HG02885 (cell line): Measurements from ENCODE around the gene OR2T10.
A peak's percentile ranks its signal among the peaks of the same experiment; 100 is the strongest.
"Not testable (repeated sequence)": the region's sequence is repeated elsewhere in the genome, so short reads cannot be mapped to it uniquely, and the experiment has no call there.

Experiments used
- ATAC-seq: cut with Tn5 transposase; IDR thresholded peaks from one replicate; pipeline ENCODE4 v1.9.1; 2021; ENCODE audit warnings: mild to moderate bottlenecking; ENCODE audit not compliant: unreplicated experiment, poor library complexity

The OR2T10 gene

GRCh38 chr1:248597589-248597988 lies at the start of gene OR2T10:
Gene OR2T10, minus strand, starts transcription at chr1:248597700. Its CDS starts 3,932 bp downstream, at chr1:248593768.
- no peak for ATAC-seq

GRCh38 chr1:248645178-248645577 lies 47.7 kb upstream of the OR2T10 start, which contains the start of gene OR2T35:
Gene OR2T35, minus strand, starts transcription at chr1:248645278. Its CDS starts 6,020 bp downstream, at chr1:248639258.
- not testable (repeated sequence) for ATAC-seq

GRCh38 chr1:248642971-248643651 lies 45.6 kb upstream of the OR2T10 start:
- ATAC-seq: peak; percentile 65

- ATAC-seq: not testable (repeated sequence)
Measured at GRCh38 chr1:248641583-248641982, 44.1 kb upstream of the OR2T10 start.

GRCh38 chr1:248640906-248641305 lies 43.4 kb upstream of the OR2T10 start:
- peak; percentile 41 for ATAC-seq

DNA sequence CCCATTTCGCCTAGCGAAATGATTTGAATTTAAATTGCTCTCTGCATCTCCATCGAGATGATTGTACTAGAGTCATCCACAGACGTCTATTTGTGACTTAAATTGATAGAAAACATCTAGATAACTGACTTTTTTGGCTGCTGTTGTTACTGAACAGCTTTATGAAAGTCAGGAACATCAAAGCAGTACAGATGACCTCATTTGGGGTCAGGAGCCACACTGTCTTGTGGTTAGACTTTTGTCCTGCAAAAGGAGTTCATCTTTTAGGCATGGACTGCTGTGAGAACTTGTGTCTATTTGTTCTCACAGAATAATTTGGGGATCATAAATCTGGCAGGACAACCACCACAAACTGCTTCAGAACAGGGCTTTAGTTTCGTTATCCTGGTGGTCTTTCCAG lies 42.2 kb upstream of the OR2T10 start:
- ATAC-seq: peak; percentile 46

- not testable (repeated sequence) for ATAC-seq
Measured at GRCh38 chr1:248636612-248637011, 39.1 kb upstream of the OR2T10 start.

GRCh38 chr1:248634991-248635390 lies 37.5 kb upstream of the OR2T10 start, which contains the start of gene OR2T11:
Gene OR2T11, minus strand, starts transcription at chr1:248635091. Its CDS starts 7,963 bp downstream, at chr1:248627128.
- ATAC-seq: not testable (repeated sequence)

DNA sequence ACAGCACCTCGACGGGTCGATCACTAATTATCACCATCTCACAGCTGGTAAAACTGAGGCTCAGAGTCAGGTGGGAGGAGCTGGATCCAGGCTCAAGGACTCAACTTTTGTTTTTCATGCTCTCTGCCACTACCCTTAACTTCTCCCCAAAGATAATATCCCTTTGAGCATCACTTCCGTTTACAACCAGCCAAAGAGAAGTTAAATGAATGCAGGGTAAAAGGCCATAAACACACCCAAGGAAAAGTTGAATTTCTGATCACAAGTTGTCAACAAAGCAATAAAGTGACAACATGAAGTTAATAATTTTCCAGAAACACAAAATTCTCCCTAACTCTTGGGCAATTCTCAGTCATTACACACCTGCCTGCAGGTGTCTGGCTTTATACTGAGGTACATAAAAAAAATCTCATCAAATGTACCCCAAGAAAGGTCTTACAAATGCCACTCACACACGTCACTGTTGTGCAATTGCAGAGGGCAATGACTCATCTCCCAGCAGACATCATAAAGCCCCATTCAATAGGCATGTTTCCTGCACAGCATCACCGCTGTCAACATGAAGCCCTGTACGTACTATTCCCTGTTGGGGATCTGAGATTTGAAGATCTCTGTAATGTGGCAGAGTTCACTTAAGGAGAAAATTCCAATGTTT lies 34.0 kb upstream of the OR2T10 start:
- ATAC-seq: no peak

GRCh38 chr1:248630551-248630950 lies 33.1 kb upstream of the OR2T10 start:
- no peak for ATAC-seq

DNA sequence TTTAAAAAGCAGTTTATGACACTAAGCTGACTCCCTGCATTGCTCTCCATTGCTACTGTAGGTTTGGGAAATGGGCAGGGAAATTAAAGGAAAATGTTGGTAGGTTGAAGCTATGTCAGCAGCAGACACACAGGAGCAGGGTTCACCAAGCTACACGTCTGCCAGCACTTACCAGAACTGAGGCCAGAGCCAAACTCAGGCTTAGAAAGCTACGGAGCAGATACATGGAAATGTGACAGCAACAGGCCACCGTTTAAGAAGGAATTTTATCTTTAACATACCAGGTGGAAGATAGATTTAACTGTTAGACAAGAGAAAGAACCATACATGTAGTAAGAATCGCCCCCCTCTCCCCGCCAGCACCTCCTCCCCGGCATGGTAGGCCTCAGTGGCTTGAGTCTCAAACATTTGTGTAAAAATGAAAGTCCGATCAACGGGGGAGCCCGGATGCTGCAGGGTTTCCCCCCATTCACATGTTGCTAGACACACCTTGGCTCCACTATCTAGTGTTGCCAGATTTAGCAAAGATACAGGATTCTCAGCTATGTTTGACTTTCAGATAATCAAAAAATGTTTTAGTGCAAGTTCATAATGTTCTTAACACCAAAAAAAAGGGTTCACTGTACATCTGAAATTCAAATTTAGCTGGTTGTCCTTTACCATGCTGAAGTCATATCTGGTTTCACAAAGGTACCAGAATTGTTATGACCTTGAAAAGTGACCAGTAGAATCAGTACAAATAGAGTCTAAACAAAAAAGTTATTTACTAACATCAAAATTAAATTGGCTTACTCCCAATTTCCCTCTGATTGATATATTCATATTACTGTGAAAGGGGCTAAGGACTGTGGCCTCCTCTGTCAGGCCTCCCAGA lies 30.7 kb upstream of the OR2T10 start:
- ATAC-seq: peak; percentile 96

DNA sequence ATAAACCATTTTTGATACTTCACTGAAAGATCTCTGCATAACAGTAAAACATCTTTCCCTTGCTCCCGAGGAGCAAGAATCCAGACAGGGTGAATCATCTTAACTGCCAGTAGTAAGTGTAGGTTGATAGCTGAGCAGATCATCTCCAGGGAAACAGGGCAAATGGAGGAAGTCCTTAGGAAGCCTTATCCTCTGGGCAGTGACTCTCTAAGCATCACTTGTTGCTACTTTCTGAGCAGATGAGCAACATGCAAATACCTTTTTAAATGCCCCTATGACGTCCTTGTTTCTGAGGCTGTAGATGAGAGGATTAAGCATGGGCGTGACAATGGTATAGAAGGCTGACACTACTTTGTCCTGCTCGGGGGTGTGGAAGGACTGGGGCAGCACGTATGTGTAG lies 28.5 kb upstream of the OR2T10 start:
- no peak for ATAC-seq

GRCh38 chr1:248625166-248625565 lies 27.7 kb upstream of the OR2T10 start:
- no peak for ATAC-seq

DNA sequence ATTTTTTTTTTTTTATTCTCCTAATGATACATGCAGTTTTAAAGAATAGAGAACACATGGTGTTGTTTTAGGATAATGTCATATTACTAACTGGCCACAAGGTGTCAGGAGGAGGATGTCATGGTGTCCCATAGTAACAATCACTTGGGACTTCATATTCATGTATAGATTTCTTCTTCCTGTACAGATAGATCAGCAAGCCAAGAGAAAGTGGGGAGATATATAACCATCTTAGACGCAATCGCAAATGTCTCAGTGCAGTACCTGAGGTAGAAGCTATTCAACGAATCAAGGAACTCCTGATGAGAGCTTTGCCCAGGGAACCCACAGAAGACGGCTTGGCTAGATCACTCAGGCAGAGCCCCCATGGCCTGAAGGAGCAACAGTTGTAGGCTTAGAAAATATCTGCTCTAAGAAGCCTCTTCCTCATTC lies 25.1 kb upstream of the OR2T10 start:
- ATAC-seq: peak; percentile 93

DNA sequence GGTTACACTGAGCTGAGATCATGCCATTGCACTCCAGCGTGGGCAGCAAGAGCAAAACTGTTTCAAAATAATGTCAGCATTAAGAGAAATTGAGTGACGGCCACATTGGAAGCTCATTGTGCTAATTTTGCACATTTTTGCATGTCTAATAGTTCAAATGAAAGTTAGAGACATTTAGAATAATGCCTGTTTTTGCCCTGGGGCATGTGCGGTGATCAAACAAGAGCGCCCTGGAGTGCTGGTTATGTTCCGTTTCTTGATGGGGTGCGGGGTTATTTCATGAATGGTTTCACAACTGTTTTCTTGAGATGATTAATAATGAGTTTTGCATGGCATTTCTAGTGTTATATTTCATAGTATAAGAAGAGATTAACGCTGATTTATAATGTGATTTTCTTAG lies 24.3 kb upstream of the OR2T10 start:
- ATAC-seq: no peak

DNA sequence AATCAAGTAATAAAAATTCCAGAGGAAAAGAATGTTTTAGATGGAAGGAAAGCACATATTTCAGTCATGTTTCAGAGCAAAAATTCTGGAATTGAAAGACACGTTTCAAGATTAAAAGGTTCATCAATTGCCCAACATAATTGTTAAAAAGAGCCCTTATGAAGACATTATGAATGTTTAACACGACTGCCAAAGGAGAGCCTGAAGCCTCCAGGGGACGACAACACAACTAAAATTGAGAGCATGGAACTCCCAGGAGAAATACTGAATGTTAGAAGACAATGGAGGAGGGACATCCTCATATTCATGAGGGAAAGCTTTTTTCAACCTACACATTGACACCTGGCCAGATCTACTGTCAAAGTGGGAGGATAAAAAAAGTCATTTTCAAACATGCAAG lies 21.4 kb upstream of the OR2T10 start:
- no peak for ATAC-seq

DNA sequence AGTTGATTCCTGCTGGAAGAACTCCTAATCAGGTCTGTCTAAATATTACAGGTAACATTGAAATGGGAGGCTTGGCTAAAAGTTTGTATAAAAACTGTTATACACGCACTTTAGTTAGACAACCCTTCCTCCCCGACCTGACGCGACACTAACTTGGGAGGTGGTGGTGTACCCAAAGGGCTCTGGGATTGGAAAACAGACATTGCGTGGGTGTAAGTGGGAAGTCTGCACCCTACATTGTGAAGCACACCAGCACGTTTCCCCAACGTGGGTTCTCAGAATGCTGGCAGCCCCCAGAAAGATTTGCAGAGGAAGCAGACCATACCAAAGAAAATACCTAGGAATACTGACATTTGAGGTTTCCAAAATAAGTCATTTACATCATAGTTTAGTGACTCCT lies 20.6 kb upstream of the OR2T10 start:
- ATAC-seq: no peak

DNA sequence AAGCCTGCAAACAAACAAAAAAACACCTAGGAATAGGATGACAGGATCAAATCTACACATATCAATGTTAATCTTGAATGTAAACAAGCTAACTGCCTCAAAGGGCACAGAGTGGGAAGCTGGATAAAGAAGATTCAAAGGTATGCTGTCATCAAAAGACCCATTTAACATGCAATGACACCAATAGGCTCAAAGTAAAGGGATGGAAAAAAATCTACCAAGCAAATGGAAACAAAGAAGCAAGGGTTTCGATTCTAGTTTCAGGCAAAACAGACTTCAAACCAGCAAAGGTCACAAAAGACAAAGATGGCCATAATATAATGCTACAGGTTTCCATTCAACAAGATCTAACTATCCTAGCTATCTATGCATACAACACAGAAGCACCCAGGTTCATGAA lies 16.2 kb upstream of the OR2T10 start:
- no peak for ATAC-seq

GRCh38 chr1:248611883-248612414 lies 14.4 kb upstream of the OR2T10 start:
- ATAC-seq: no peak

DNA sequence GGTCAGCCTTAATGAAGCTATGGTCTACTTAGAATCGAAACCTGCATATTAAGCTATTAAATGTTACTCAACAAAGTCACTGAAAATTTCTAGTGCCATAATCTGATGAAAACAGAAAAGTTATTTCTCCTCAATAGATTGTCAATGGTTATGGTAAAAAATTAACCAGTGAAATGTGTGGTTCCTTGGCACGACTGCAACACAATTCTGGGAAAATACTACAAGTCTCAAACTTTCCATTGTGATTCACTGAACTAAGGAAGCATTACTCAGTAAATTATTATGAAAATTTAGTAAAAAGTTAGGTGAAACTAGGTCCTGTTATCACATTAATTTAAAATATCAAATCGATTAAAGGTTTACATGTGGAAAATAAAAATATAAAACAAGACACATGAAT lies 12.8 kb upstream of the OR2T10 start:
- no peak for ATAC-seq
